ENCODE results near the gene CLCA4. TPM values are rescaled to one million over a fixed set of nuclear protein-coding genes. Genes with fewer than 3 reads are reported as not detected.

Gene CLCA4
- total and polyA plus RNA-seq, 2 of the 4 experiments (the other 2 are of a cell fraction) = not detected

DNA sequence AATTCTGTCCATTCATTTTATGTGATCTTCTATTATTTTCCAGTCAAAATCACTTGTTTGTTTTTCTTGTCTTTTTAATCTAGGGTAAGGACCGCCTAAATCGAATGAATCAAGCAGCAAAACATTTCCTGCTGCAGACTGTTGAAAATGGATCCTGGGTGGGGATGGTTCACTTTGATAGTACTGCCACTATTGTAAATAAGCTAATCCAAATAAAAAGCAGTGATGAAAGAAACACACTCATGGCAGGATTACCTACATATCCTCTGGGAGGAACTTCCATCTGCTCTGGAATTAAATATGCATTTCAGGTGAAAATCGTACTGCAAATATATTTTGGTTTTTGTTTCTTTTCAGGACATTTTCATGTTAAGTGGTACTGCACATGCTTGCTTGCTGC, 20.5 kb downstream of the CLCA4 start:
- H3K4me3 ChIP-seq (ENCODE audit: insufficient read depth, low read depth, low read length) = no peak overlapping the region
- no CpG with 5 or more reads among the region's 3 CpGs for WGBS, 2 experiments (ENCODE audit: extremely low coverage in 2 of 2, insufficient read length in 1 of 2)
- ATAC-seq (ENCODE audit: low read depth) = no peak
- no peak overlapping the region for H2BK15ac ChIP-seq (ENCODE audit: low read depth, low read length)
- H4K8ac ChIP-seq (ENCODE audit: low read depth in 2 of 2, low read length in 2 of 2) = no peak overlapping the region
- in situ Hi-C loops (cut with MboI; ENCODE audit: low sequenced_read_pairs) = no loop called here
- H2BK120ac ChIP-seq (ENCODE audit: low read depth, low read length) = no peak overlapping the region
- no peaks in the 10 kb centered on the region for H3K4me1 ChIP-seq (ENCODE audit: control insufficient read depth, insufficient read depth, low read length)
- H2BK5ac ChIP-seq (ENCODE audit: low read depth, low read length, poor library complexity, severe bottlenecking) = no peak overlapping the region
- H3K79me1 ChIP-seq (ENCODE audit: low read depth in 1 of 2, low read length in 2 of 2) = no peaks in the 10 kb centered on the region
- H3K4ac ChIP-seq (ENCODE audit: low read depth, low read length) = no peak overlapping the region
- no peaks in the 10 kb centered on the region for H3K9me3 ChIP-seq (ENCODE audit: control insufficient read depth, insufficient read depth, low read length)
- intact Hi-C loops (cut with micrococcal nuclease) = no loop called here
- no peak overlapping the region for H2AFZ ChIP-seq (replicated peaks; ENCODE audit: low read length, poor library complexity)
- no peak overlapping the region for H3K14ac ChIP-seq (replicated peaks; ENCODE audit: low read depth, low read length)
- H3K23ac ChIP-seq (ENCODE audit: low read depth, low read length) = no peak overlapping the region
- no peak overlapping the region for H3K4me2 ChIP-seq (ENCODE audit: low read depth, low read length)
- dilution Hi-C loops (cut with HindIII; ENCODE audit: low sequenced_read_pairs, unreplicated experiment) = no loop called here
- no peak overlapping the region for H3K27ac ChIP-seq (ENCODE audit: insufficient read depth, low read length)
- no peak overlapping the region for H2AK5ac ChIP-seq (ENCODE audit: low read depth, low read length)
- no peaks in the 10 kb centered on the region for H3K9me1 ChIP-seq (ENCODE audit: insufficient read depth, low read length)
- CTCF ChIA-PET = no interaction called here
- H3K56ac ChIP-seq (ENCODE audit: extremely low read depth, insufficient read depth, low read length) = no peak overlapping the region
- no peak overlapping the region for H4K91ac ChIP-seq (ENCODE audit: insufficient read depth, low read depth, low read length)
- H4K20me1 ChIP-seq (ENCODE audit: insufficient read depth, low read length) = no peaks in the 10 kb centered on the region
- H4K5ac ChIP-seq (ENCODE audit: low read depth, low read length) = no peak overlapping the region
- POLR2A ChIA-PET (ENCODE audit: unreplicated experiment) = no interaction called here
- no peaks in the 10 kb centered on the region for H3K36me3 ChIP-seq (ENCODE audit: control insufficient read depth, insufficient read depth, low read length)
- no peak overlapping the region for H2AK9ac ChIP-seq (replicated peaks; ENCODE audit: low read depth, low read length, poor library complexity)
- no peak for DNase-seq
- BruUV-seq (replicated peaks) = no TSS peak
- no peak overlapping the region for H3K9ac ChIP-seq (ENCODE audit: low read depth, low read length)
- H2BK20ac ChIP-seq (ENCODE audit: low read depth, low read length) = no peak overlapping the region
- no peaks in the 10 kb centered on the region for H3K27me3 ChIP-seq (ENCODE audit: control insufficient read depth, insufficient read depth, low read length)
- TF ChIP-seq RCOR1 (IDR thresholded peaks at IDR 0.05; ENCODE audit: insufficient replicate concordance, low read length) (no peak), SMC3 (IDR thresholded peaks at IDR 0.05; ENCODE audit: low read depth, low read length) (no peak), MAZ (IDR thresholded peaks at IDR 0.05; ENCODE audit: borderline replicate concordance, low read depth, low read length) (no peak), CEBPB (IDR thresholded peaks at IDR 0.05; ENCODE audit: low read depth, low read length) (no peak), BHLHE40 (IDR thresholded peaks at IDR 0.05; ENCODE audit: low read depth, low read length) (no peak), FOS (IDR thresholded peaks at IDR 0.05; ENCODE audit: low read depth, low read length) (no peak)
- no peak overlapping the region for H3K18ac ChIP-seq (ENCODE audit: low read depth, low read length)
